GM12878 (cell line): ENCODE data around the gene MASP1. TPM values are rescaled to one million over a fixed set of nuclear protein-coding genes. Genes with fewer than 3 reads are reported as not detected.
A peak's percentile ranks its signal among the peaks of the same experiment; 100 is the strongest.

Experiments
- ATAC-seq: fragments of 200-7000 bp; cut with Tn5 transposase; 3 replicates; pipeline ENCODE4 v1.9.1; 2020; ENCODE audit warnings: mild to moderate bottlenecking, moderate library complexity
- BruUV-seq: library from RNA; stranded (reverse); fragments of 400-500 nt; replicated peaks from 2 replicates; lab custom pipeline; 2021; lab: Mats Ljungman, UMichigan
- CTCF ChIA-PET: fragments of 300-600 bp; sonication (Branson Sonifier 250); formaldehyde crosslinking; extraction: SDS; loops from one replicate; lab custom pipeline; 2021; ENCODE audit warnings: inconsistent platforms; lab: Yijun Ruan, JAX
- POLR2A ChIA-PET: fragments of 350-600 bp; formaldehyde crosslinking; extraction: SDS; loops from one replicate; lab custom pipeline; 2021; ENCODE audit warnings: inconsistent platforms; lab: Charles Lee
- RAD21 ChIA-PET: fragments of 300-600 bp; sonication (Branson Sonifier 250); formaldehyde crosslinking; loops from one replicate; lab custom pipeline; 2023; ENCODE audit warnings: antibody characterized with exemption; ENCODE audit not compliant: unreplicated experiment; lab: Charles Lee
- SMC1A ChIA-PET: fragments of 300-600 bp; sonication (Branson Sonifier 250); formaldehyde crosslinking; loops from one replicate; lab custom pipeline; 2023; ENCODE audit not compliant: unreplicated experiment, uncharacterized antibody; lab: Charles Lee
- DNase-seq: peaks from one replicate; pipeline ENCODE4 v3.0.0-alpha.2; 2011; ENCODE audit warnings: low read depth, low spot score
- FAIRE-seq: peaks from 3 replicates; lab custom pipeline; 2011; peaks lifted over from hg19 to GRCh38; lab: Jason Lieb, UNC
- H2AFZ ChIP-seq: 2 replicates; pipeline ENCODE4 v1.6.0; 2011; ENCODE audit warnings: low read depth, low read length, control low read depth; ENCODE audit not compliant: control insufficient read depth
- H3K27ac ChIP-seq: 2 replicates; pipeline ENCODE4 v1.5.1; 2011; ENCODE audit warnings: control low read depth; ENCODE audit not compliant: control insufficient read depth, insufficient read depth
- H3K27me3 ChIP-seq, 2 experiments: replicated peaks in 1 of 2; 2 replicates each; pipeline versions ENCODE4 v1.6.0 to v1.6.1; 2011; ENCODE audit warnings: low read length in 1 of 2; ENCODE audit not compliant: control insufficient read depth in 2 of 2, insufficient read depth in 2 of 2
- H3K36me3 ChIP-seq, 2 experiments: 2 replicates each; pipeline ENCODE4 v1.5.1; 2011; ENCODE audit warnings: low read length in 1 of 2; ENCODE audit not compliant: control insufficient read depth in 2 of 2, insufficient read depth in 2 of 2
- H3K4me1 ChIP-seq: 2 replicates; pipeline ENCODE4 v1.6.1; 2011; ENCODE audit warnings: mild to moderate bottlenecking, low read length, moderate library complexity, mixed read lengths; ENCODE audit not compliant: control insufficient read depth, insufficient read depth
- H3K4me2 ChIP-seq: 2 replicates; pipeline ENCODE4 v1.6.0; 2011; ENCODE audit warnings: control low read depth; ENCODE audit not compliant: control insufficient read depth, insufficient read depth
- H3K4me3 ChIP-seq: fragments of 200-600 bp; sonication (generic); 2 replicates; pipeline ENCODE4 v1.5.1; 2016
- H3K79me2 ChIP-seq: 2 replicates; pipeline ENCODE4 v1.6.0; 2011; ENCODE audit warnings: low read length; ENCODE audit not compliant: control insufficient read depth, insufficient read depth
- H3K9ac ChIP-seq: 2 replicates; pipeline ENCODE4 v1.8.0; 2011; ENCODE audit warnings: low read length, control low read depth, mixed read lengths; ENCODE audit not compliant: control insufficient read depth, insufficient read depth
- H3K9me3 ChIP-seq: replicated peaks from 3 replicates; pipeline ENCODE4 v1.5.1; 2011; ENCODE audit warnings: mild to moderate bottlenecking, low read length; ENCODE audit not compliant: control insufficient read depth, insufficient read depth
- H4K20me1 ChIP-seq: 2 replicates; pipeline ENCODE4 v1.6.0; 2011; ENCODE audit not compliant: control insufficient read depth, insufficient read depth
- HSF1 ChIP-seq: fragments of 150-350 bp; IDR thresholded peaks from 2 replicates; pipeline ENCODE4 v1.6.1; 2014; ENCODE audit warnings: mild to moderate bottlenecking, low read depth, low read length
- RAD21 ChIP-seq: IDR thresholded peaks from 2 replicates; pipeline ENCODE4 v1.6.1; 2011; ENCODE audit warnings: mild to moderate bottlenecking, low read depth, low read length, moderate library complexity; ENCODE audit not compliant: insufficient read depth
- SMC3 ChIP-seq: IDR thresholded peaks from 2 replicates; pipeline ENCODE4 v1.6.1; 2011; ENCODE audit warnings: low read length, improper control_type of control experiment, borderline replicate concordance
- WGBS: methylation state at CpG from one replicate; pipeline ENCODE4 v1.1.6; 2016; ENCODE audit warnings: low lambda C conversion rate; ENCODE audit not compliant: insufficient replicate concordance, insufficient coverage; ENCODE audit errors: missing lambda C conversion rate; 5-methylcytosine and 5-hydroxymethylcytosine counted together
- in situ Hi-C: fragments of 300-500 bp; cut with MboI; formaldehyde crosslinking; loops from 9 replicates; pipeline ENCODE4 v1.14.3; 2018; ENCODE audit warnings: mixed read lengths
- intact Hi-C: fragments of 100-400 bp; cut with micrococcal nuclease; formaldehyde crosslinking; loops from one replicate; pipeline ENCODE4 v1.14.2; 2022; ENCODE audit not compliant: unreplicated experiment
- polyA plus RNA-seq, 11 experiments: library from polyadenylated mRNA; depleted of rRNA in 4 of 11; unstranded in 6 of 11; stranded (reverse) in 5 of 11; fragments of >200 nt; fragmentation: Nextera tagmentation in 4 of 11; fragmentation: Illumina TruSeq in 1 of 11; extraction: Ambion mirVana in 4 of 11; extraction: Trizol in 1 of 11; gene quantifications; 1 replicate in 1 of 11; 2 replicates in 10 of 11; pipeline versions ENCODE4 v1.2.1 to v1.2.3, GENCODE V29; 2011 to 2016; ENCODE audit warnings: inconsistent platforms in 2 of 11, missing spikeins in 2 of 11, low read depth in 1 of 11
- total RNA-seq, 4 experiments: library from RNA; depleted of rRNA in 3 of 4; stranded (reverse); fragments of >200 nt in 3 of 4; fragmentation: Illumina TruSeq in 1 of 4; extraction: Trizol in 1 of 4; gene quantifications; 2 replicates each; pipeline versions ENCODE4 v1.2.1 to v1.2.3, GENCODE V29; 2013 to 2021
- TF ChIP-seq, protein P1 (sequence below), 3 experiments: IDR thresholded peaks in 2 of 3; conservative IDR thresholded peaks in 1 of 3; 2 replicates each; pipeline ENCODE4 v1.5.1; 2011; ENCODE audit warnings: low read depth in 3 of 3, low read length in 3 of 3, mild to moderate bottlenecking in 3 of 3, control low read depth in 2 of 3, moderate library complexity in 2 of 3, inconsistent platforms in 1 of 3, mixed read lengths in 1 of 3; ENCODE audit not compliant: control insufficient read depth in 2 of 3, insufficient read depth in 1 of 3; ENCODE audit errors: extremely low read depth in 1 of 3

The MASP1 gene
- total and polyA plus RNA-seq, 10 of the 15 experiments (the other 5 are each of a cell fraction or from before 2014, with no cell fraction given) = 0.05 TPM; not detected in 9

DNA sequence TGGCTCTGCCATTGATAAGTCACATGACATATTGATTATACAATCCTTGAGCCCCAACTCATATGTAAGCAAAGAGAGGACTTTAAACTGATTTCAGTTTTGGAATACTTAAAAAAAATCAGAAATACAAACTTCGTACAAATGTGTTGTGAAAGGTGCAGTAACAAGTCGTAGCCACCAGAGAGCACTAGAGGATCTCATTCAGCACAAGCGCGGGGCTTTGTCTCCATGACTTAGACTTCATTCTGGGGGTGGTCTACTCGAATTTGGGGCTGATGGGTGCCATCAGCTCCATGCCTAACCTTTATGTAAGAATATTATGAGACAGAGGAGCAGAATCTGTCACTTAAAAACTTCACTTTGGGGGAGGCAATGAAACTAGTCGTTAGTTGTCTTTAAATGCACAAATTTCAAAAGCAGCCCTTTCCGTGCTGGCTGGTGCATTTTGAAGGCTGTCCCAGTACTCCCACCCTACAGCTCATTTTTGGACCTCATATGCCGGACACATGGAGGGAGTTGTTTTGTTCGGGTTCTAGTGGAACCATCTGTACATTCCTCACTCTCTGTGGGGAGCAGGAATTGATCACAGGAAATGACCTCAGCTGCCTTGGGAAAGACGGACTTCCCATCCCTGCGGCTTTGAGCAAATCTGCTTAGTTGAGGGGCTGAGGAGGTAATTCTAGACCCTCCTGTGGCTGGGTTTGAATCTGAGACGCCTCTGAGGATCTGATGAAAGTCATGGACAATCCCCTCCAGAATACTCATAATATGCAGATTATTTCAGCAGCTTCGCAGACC, 27.5 kb upstream of the MASP1 start:
- FAIRE-seq = peak; percentile 91
- Histone ChIP-seq H3K9ac (no peak overlapping the region), H3K27ac (no peak overlapping the region), H3K36me3 (no peaks in the 10 kb centered on the region), H4K20me1 (no peaks in the 10 kb centered on the region), H3K27me3 (peaks cover 0 to 1% of the 10 kb centered on the region in 2 experiments; a peak in 1 of 4 replicates), H3K4me2 (no peak overlapping the region), H3K9me3 (no peaks in the 10 kb centered on the region), H3K4me3 (no peak overlapping the region), H2AFZ (no peak overlapping the region), H3K4me1 (no peaks in the 10 kb centered on the region), H3K79me2 (no peaks in the 10 kb centered on the region)
- in situ Hi-C loops (loop anchor here (5.0 kb wide), 2 partner anchors 363 to 398 kb away; no protein-coding TSS in a partner anchor), intact Hi-C loops (loop anchor here (1.0 kb wide), 4 partner anchors 99 to 395 kb away; no protein-coding TSS in a partner anchor)
- ChIA-PET POLR2A (no interaction called here), RAD21 (interaction anchor here (0.8 to 8.5 kb wide), 13 partner anchors 9 to 420 kb away, joined by 3 to 219 read pairs (median 5); partner anchors contain the start of gene RTP4), CTCF (interaction anchor here (0.6 to 12.2 kb wide), 59 partner anchors 8 to 1636 kb away, joined by 3 to 519 read pairs (median 5); partner anchors contain the start of genes MASP1, RTP2, RTP4 and SST), SMC1A (interaction anchor here (0.6 to 10.5 kb wide), 37 partner anchors 9 to 563 kb away, joined by 3 to 231 read pairs (median 4); partner anchors contain the start of gene RTP4)
- no TSS peak for BruUV-seq
- under 1% methylated on average over 13 of the region's 13 CpGs for WGBS
- peak; percentile 93 for TF ChIP-seq SMC3
- TF ChIP-seq RAD21 = peak; percentile 92
- TF ChIP-seq, protein P1, sequence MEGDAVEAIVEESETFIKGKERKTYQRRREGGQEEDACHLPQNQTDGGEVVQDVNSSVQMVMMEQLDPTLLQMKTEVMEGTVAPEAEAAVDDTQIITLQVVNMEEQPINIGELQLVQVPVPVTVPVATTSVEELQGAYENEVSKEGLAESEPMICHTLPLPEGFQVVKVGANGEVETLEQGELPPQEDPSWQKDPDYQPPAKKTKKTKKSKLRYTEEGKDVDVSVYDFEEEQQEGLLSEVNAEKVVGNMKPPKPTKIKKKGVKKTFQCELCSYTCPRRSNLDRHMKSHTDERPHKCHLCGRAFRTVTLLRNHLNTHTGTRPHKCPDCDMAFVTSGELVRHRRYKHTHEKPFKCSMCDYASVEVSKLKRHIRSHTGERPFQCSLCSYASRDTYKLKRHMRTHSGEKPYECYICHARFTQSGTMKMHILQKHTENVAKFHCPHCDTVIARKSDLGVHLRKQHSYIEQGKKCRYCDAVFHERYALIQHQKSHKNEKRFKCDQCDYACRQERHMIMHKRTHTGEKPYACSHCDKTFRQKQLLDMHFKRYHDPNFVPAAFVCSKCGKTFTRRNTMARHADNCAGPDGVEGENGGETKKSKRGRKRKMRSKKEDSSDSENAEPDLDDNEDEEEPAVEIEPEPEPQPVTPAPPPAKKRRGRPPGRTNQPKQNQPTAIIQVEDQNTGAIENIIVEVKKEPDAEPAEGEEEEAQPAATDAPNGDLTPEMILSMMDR (IDR thresholded peaks at IDR 0.05 in 2 of 3, conservative IDR thresholded peaks at IDR 0.05 in 1 of 3; ENCODE audit: control insufficient read depth in 2 of 3, extremely low read depth in 1 of 3, insufficient read depth in 1 of 3, low read depth in 3 of 3, low read length in 3 of 3) = peak; percentile 71 to 84 (median 76)
- TF ChIP-seq HSF1 = no peak
- no peak for DNase-seq
- peak; percentile 70 for ATAC-seq
